B cell (primary cell): ENCODE data around the gene NBEA. TPM values are rescaled to one million over a fixed set of nuclear protein-coding genes. Genes with fewer than 3 reads are reported as not detected.

ENCODE experiments used
- ATAC-seq: fragments of 200-7000 bp; cut with Tn5 transposase; one replicate; pipeline ENCODE4 v1.10.0; 2021; ENCODE audit warnings: low read depth, mild to moderate bottlenecking, moderate number of reproducible peaks, moderate library complexity
- CTCF ChIA-PET: fragments of 350-600 bp; sonication (Branson Sonifier 250); formaldehyde crosslinking; loops from one replicate; lab custom pipeline; 2021; ENCODE audit warnings: antibody characterized with exemption, inconsistent platforms; lab: Charles Lee
- POLR2A ChIA-PET: fragments of 350-600 bp; sonication (Branson Sonifier 250); formaldehyde crosslinking; loops from one replicate; lab custom pipeline; 2021; ENCODE audit warnings: antibody characterized with exemption; lab: Charles Lee
- DNase-seq: peaks from one replicate; pipeline ENCODE4 v3.0.0; 2013
- H2AFZ ChIP-seq: 2 replicates; pipeline ENCODE4 v1.6.1; 2012; ENCODE audit warnings: mild to moderate bottlenecking, low read depth, low read length; ENCODE audit not compliant: insufficient read depth, poor library complexity, severe bottlenecking
- H3K27ac ChIP-seq, 2 donors: 1 replicate in 1 of 2; 2 replicates in 1 of 2; pipeline ENCODE4 v1.5.1; 2012 to 2013; ENCODE audit warnings: low read length in 2 of 2, mild to moderate bottlenecking in 2 of 2, moderate library complexity in 1 of 2
- H3K27me3 ChIP-seq, 4 experiments: fragments of 200-600 bp in 1 of 4; sonication (generic) in 1 of 4; replicated peaks in 1 of 4; 1 replicate in 2 of 4; 2 replicates in 2 of 4; pipeline versions ENCODE4 v1.6.1 to v1.7.0; 2013 to 2016; ENCODE audit warnings: low read length in 3 of 4, mild to moderate bottlenecking in 2 of 4, mixed read lengths in 1 of 4, moderate library complexity in 1 of 4; ENCODE audit not compliant: insufficient read depth in 4 of 4, control insufficient read depth in 3 of 4; ENCODE audit errors: control extremely low read depth in 1 of 4
- H3K36me3 ChIP-seq, 2 experiments: replicated peaks in 1 of 2; 1 replicate in 1 of 2; 2 replicates in 1 of 2; pipeline versions ENCODE4 v1.6.1 to v1.7.1; 2013; ENCODE audit warnings: low read length in 1 of 2; ENCODE audit not compliant: insufficient read depth in 2 of 2, control insufficient read depth in 1 of 2; ENCODE audit errors: control extremely low read depth in 1 of 2, extremely low read depth in 1 of 2
- H3K4me1 ChIP-seq, 2 donors: fragments of 200-600 bp in 1 of 2; sonication (generic) in 1 of 2; 1 replicate in 1 of 2; 2 replicates in 1 of 2; pipeline versions ENCODE4 v1.5.1 to v1.6.1; 2013 to 2017; ENCODE audit warnings: low read length in 2 of 2; ENCODE audit not compliant: control insufficient read depth in 2 of 2, insufficient read depth in 2 of 2
- H3K4me2 ChIP-seq: replicated peaks from 2 replicates; pipeline ENCODE3; 2012; ENCODE audit warnings: mild to moderate bottlenecking, low read depth, low read length; ENCODE audit not compliant: poor library complexity, severe bottlenecking
- H3K4me3 ChIP-seq, 5 experiments: fragments of 200-600 bp in 1 of 5; sonication (generic) in 1 of 5; 1 replicate in 3 of 5; 2 replicates in 2 of 5; pipeline versions ENCODE4 v1.5.1 to v1.7.0; 2011 to 2016; ENCODE audit warnings: low read length in 4 of 5, mild to moderate bottlenecking in 4 of 5, low read depth in 2 of 5, control low read depth in 1 of 5, moderate library complexity in 1 of 5; ENCODE audit not compliant: insufficient read depth in 1 of 5; ENCODE audit errors: control extremely low read depth in 1 of 5, extremely low read depth in 1 of 5
- H3K79me2 ChIP-seq: fragments of 200-600 bp; sonication (generic); one replicate; pipeline ENCODE4 v1.6.0; 2016; ENCODE audit warnings: low read length; ENCODE audit not compliant: control insufficient read depth, insufficient read depth
- H3K9ac ChIP-seq: fragments of 200-600 bp; sonication (generic); 2 replicates; pipeline ENCODE4 v1.6.1; 2017; ENCODE audit warnings: mild to moderate bottlenecking, low read length, moderate library complexity
- H3K9me3 ChIP-seq, 3 donors: one replicate each; pipeline versions ENCODE4 v1.6.1 to v1.7.1; 2013; ENCODE audit warnings: low read length in 2 of 3; ENCODE audit not compliant: control insufficient read depth in 2 of 3, insufficient read depth in 1 of 3; ENCODE audit errors: control extremely low read depth in 1 of 3
- H4K20me1 ChIP-seq: 2 replicates; pipeline ENCODE4 v1.6.0; 2012; ENCODE audit warnings: mild to moderate bottlenecking, low read length; ENCODE audit not compliant: insufficient read depth, control insufficient read depth, poor library complexity, severe bottlenecking
- H3K27ac Mint-ChIP-seq: one replicate; pipeline ENCODE4 v1.8.0; 2021; ENCODE audit warnings: mixed read lengths
- H3K27me3 Mint-ChIP-seq: one replicate; pipeline ENCODE4 v1.8.0; 2021; ENCODE audit warnings: mixed read lengths
- H3K4me1 Mint-ChIP-seq: one replicate; pipeline ENCODE4 v1.8.0; 2021; ENCODE audit warnings: mixed read lengths
- H3K4me3 Mint-ChIP-seq: one replicate; pipeline ENCODE4 v1.8.0; 2021; ENCODE audit warnings: mixed read lengths
- H3K9me3 Mint-ChIP-seq: one replicate; pipeline ENCODE4 v1.8.0; 2022; ENCODE audit warnings: mixed read lengths; ENCODE audit not compliant: insufficient read depth
- CTCF ChIP-seq: fragments of 200-600 bp; IDR thresholded peaks from one replicate; pipeline ENCODE4 v1.8.0; 2022; ENCODE audit warnings: antibody characterized with exemption, mild to moderate bottlenecking
- EZH2 ChIP-seq: IDR thresholded peaks from 2 replicates; pipeline ENCODE4 v1.6.1; 2012; ENCODE audit warnings: borderline replicate concordance, low read depth, mild to moderate bottlenecking, moderate library complexity, low read length; ENCODE audit not compliant: insufficient read depth, poor library complexity, severe bottlenecking
- WGBS: methylation state at CpG from one replicate; pipeline ENCODE4 v1.1.5; 2013; ENCODE audit warnings: missing lambda C conversion rate; ENCODE audit not compliant: insufficient coverage; 5-methylcytosine and 5-hydroxymethylcytosine counted together
- intact Hi-C: fragments of 100-400 bp; cut with micrococcal nuclease; formaldehyde crosslinking; loops from one replicate; pipeline ENCODE4 v1.10.0; 2022
- polyA plus RNA-seq: library from polyadenylated mRNA; depleted of rRNA; stranded (reverse); fragments of >200 nt; gene quantifications from 2 replicates; pipeline ENCODE4 v1.2.3, GENCODE V29; 2012
- total RNA-seq, 2 donors: library from RNA; stranded (reverse); fragments of 120-200 nt in 1 of 2; gene quantifications; 1 replicate in 1 of 2; 2 replicates in 1 of 2; pipeline versions ENCODE4 v1.2.3 to v1.2.4, GENCODE V29; 2013 to 2022

NBEA gene
- total and polyA plus RNA-seq, 2 donors (not counting 1 experiment from before 2014, with no cell fraction given): 1.5 to 10.7 TPM

DNA sequence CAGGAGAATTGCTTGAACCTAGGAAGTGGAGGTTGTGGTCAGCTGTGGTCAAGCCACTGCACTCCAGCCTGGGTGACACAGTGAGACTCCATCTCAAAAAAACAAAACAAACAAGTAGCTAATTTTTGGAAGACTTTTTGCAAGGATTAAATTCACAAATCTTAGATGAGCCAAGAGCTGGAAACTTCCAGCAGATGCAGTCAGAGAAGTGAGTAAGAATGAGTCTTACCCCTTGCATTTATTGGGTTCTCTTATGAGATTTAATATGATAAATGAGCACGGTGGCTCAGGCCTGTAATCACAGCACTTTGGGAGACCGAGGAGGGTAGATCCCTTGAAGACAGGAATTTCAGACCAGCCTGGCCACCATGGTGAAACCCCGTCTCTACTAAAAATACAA lies 44.9 kb upstream of the NBEA start:
- Histone ChIP-seq H3K27me3 (no peaks in the 10 kb centered on the region), H3K9ac (no peak overlapping the region), H3K4me3 (no peak overlapping the region), H3K36me3 (no peaks in the 10 kb centered on the region), H3K4me2 (no peak overlapping the region), H3K79me2 (no peaks in the 10 kb centered on the region), H4K20me1 (no peaks in the 10 kb centered on the region), H2AFZ (no peak overlapping the region), H3K4me1 (no peaks in the 10 kb centered on the region), H3K9me3 (peaks cover 0 to 2% (median 0%) of the 10 kb centered on the region in 3 donors), H3K27ac (no peak overlapping the region)
- Mint-ChIP-seq H3K4me1 (no peaks in the 10 kb centered on the region), H3K9me3 (no peaks in the 10 kb centered on the region), H3K27me3 (no peaks in the 10 kb centered on the region), H3K4me3 (no peak overlapping the region), H3K27ac (no peak overlapping the region)
- 75% methylated on average over 1 of the region's 3 CpGs for WGBS
- ATAC-seq (no peak), DNase-seq (no peak)
- POLR2A ChIA-PET: no interaction called here
- intact Hi-C loops: no loop called here
- TF ChIP-seq EZH2: no peak
- TF ChIP-seq CTCF: no peak
- CTCF ChIA-PET: no interaction called here

DNA sequence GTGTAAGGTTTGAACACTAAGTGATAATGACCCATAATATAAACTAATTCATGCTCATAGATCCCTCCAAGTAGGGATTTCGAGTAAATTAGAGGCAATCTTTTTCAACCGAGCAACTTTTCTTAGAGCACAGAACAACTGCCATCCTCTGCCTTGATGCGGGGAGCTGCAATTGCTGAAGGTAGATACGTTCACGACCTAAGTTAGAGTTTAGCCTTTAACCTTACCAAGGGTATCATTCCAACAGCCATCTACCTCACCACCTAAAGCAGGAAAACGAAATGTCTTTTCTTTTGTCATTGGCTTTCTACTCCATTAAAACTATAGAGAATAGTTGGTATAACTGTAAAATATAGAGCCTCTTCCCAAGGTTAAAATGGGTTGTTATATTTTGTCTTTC lies 42.2 kb upstream of the NBEA start:
- Histone ChIP-seq H3K4me3 (no peak overlapping the region), H2AFZ (no peak overlapping the region), H3K79me2 (no peaks in the 10 kb centered on the region), H3K9me3 (peaks cover 0 to 2% (median 0%) of the 10 kb centered on the region in 3 donors), H3K4me1 (no peaks in the 10 kb centered on the region), H3K4me2 (no peak overlapping the region), H3K27me3 (no peaks in the 10 kb centered on the region), H3K27ac (no peak overlapping the region), H4K20me1 (no peaks in the 10 kb centered on the region), H3K9ac (no peak overlapping the region), H3K36me3 (no peaks in the 10 kb centered on the region)
- Mint-ChIP-seq H3K27ac (no peak overlapping the region), H3K4me1 (no peaks in the 10 kb centered on the region), H3K27me3 (peaks cover 6% of the 10 kb centered on the region), H3K9me3 (no peaks in the 10 kb centered on the region), H3K4me3 (no peak overlapping the region)
- intact Hi-C loops: no loop called here
- CTCF ChIA-PET: no interaction called here
- WGBS: 25% methylated on average over 4 of the region's 6 CpGs
- DNase-seq (no peak), ATAC-seq (no peak)
- POLR2A ChIA-PET: no interaction called here
- TF ChIP-seq EZH2 (no peak), CTCF (no peak)
